Testis (tissue), 3 donors: ENCODE data around the gene CREG2. TPM values are rescaled to one million over a fixed set of nuclear protein-coding genes. Genes with fewer than 3 reads are reported as not detected.

Experiments used
- DNase-seq: peaks from one replicate; pipeline ENCODE4 v3.0.0-alpha.2; 2019
- H3K27ac ChIP-seq, 2 donors: fragments of 200-600 bp; sonication (generic); one replicate each; pipeline ENCODE4 v1.5.1; 2019
- H3K27me3 ChIP-seq: fragments of 200-600 bp; sonication (generic); one replicate; pipeline ENCODE4 v1.5.1; 2019
- H3K36me3 ChIP-seq: fragments of 200-600 bp; sonication (generic); one replicate; pipeline ENCODE4 v1.5.1; 2017; ENCODE audit warnings: low read depth; ENCODE audit errors: missing control alignments
- H3K4me1 ChIP-seq: fragments of 200-600 bp; sonication (generic); one replicate; pipeline ENCODE4 v1.5.1; 2019
- H3K4me3 ChIP-seq, 2 donors: fragments of 200-600 bp; sonication (generic); one replicate each; pipeline ENCODE4 v1.5.1; 2017 to 2019
- H3K9me3 ChIP-seq: fragments of 200-600 bp; sonication (generic); one replicate; pipeline ENCODE4 v1.5.1; 2017
- POLR2A ChIP-seq: fragments of 450-650 bp; IDR thresholded peaks from one replicate; pipeline ENCODE4 v1.6.1; 2017; ENCODE audit warnings: antibody characterized with exemption, mild to moderate bottlenecking, moderate library complexity
- WGBS, 2 donors: methylation state at CpG; one replicate each; pipeline ENCODE4 v1.1.5; 2018; 5-methylcytosine and 5-hydroxymethylcytosine counted together
- intact Hi-C: fragments of 100-400 bp; cut with DNase I; formaldehyde crosslinking; loops from one replicate; pipeline ENCODE4 v1.15.1; 2023; ENCODE audit warnings: low total_unique reads
- polyA plus RNA-seq: library from polyadenylated mRNA; stranded (reverse); fragments of 350-450 nt; fragmentation: Illumina TruSeq; extraction: RNeasy Lipid Tissue Mini Kit (QIAGEN cat#74804); gene quantifications from one replicate; pipeline ENCODE4 v1.2.3, GENCODE V29; 2014; ENCODE audit warnings: low read depth, low replicate concordance; ENCODE audit not compliant: insufficient read depth
- total RNA-seq, 2 donors: library from RNA; depleted of rRNA; stranded (reverse); fragments of >200 nt; gene quantifications; one replicate each; pipeline ENCODE4 v1.2.3, GENCODE V29; 2016
- TF ChIP-seq, protein P1 (sequence below), 3 experiments: fragments of 450-650 bp in 2 of 3; fragments of 200-600 bp in 1 of 3; sonication (generic) in 1 of 3; IDR thresholded peaks; one replicate each; pipeline ENCODE4 v1.5.1; 2016 to 2019; ENCODE audit warnings: antibody characterized with exemption in 3 of 3, mild to moderate bottlenecking in 2 of 3, moderate library complexity in 1 of 3

The CREG2 gene
- total and polyA plus RNA-seq, 3 donors from 2014 or later, result 0.19 to 0.47 (median 0.42) TPM

DNA sequence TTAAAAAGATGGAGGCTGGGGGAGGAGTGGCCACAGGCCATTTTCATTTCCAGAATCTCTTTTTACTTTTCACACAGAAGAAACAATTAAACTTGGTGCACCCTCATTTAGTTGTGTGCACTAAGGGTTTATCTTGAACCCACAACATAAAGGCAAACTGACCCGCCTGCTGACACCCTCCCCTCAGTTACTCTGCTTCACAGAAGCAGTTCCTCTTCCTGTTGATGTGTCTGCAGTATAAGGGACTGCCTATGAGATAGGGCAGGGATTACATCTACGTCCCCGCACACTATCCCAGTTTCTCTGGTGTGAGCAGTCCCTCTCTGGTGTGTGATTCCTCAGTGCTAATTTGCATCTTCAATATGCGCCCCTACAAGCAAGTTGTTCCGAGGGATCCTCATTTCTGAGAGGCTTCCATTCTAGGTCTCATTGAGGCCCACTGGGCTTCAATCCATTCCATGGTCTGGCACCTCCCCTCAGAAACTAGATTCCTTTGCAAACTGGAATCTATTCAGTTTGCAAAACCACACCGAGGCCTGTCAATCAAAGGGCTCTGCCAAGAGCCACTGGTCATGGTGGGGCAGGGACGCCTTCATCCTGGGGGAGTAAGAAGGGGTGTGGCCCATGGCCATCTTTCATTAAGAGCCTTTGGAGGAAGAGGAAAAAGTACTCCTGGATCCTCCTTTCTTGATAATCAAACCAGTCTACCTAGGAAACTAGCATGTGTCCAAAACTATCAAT is 12.3 kb downstream of the CREG2 start:
- intact Hi-C loops, result no loop called here
- WGBS, 2 donors, result 92 to 98% methylated on average over 7 of the region's 7 CpGs
- Histone ChIP-seq H3K4me3 (no peak overlapping the region), H3K36me3 (no peaks in the 10 kb centered on the region), H3K27me3 (no peaks in the 10 kb centered on the region), H3K9me3 (no peaks in the 10 kb centered on the region), H3K27ac (no peak overlapping the region), H3K4me1 (no peaks in the 10 kb centered on the region)
- no peak for DNase-seq
- TF ChIP-seq POLR2A, result no peak
- TF ChIP-seq, protein P1, sequence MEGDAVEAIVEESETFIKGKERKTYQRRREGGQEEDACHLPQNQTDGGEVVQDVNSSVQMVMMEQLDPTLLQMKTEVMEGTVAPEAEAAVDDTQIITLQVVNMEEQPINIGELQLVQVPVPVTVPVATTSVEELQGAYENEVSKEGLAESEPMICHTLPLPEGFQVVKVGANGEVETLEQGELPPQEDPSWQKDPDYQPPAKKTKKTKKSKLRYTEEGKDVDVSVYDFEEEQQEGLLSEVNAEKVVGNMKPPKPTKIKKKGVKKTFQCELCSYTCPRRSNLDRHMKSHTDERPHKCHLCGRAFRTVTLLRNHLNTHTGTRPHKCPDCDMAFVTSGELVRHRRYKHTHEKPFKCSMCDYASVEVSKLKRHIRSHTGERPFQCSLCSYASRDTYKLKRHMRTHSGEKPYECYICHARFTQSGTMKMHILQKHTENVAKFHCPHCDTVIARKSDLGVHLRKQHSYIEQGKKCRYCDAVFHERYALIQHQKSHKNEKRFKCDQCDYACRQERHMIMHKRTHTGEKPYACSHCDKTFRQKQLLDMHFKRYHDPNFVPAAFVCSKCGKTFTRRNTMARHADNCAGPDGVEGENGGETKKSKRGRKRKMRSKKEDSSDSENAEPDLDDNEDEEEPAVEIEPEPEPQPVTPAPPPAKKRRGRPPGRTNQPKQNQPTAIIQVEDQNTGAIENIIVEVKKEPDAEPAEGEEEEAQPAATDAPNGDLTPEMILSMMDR (IDR thresholded peaks at IDR 0.05), result no peak

- H3K9me3 ChIP-seq, result no peaks in the 10 kb centered on the region
- H3K27ac ChIP-seq, result no peak overlapping the region
- no peaks in the 10 kb centered on the region for H3K4me1 ChIP-seq
- 90 to 98% methylated on average over 1 of the region's 1 CpG for whole genome bisulfite sequencing, 2 donors
- H3K27me3 ChIP-seq, result no peaks in the 10 kb centered on the region
- intact Hi-C loops, result no loop called here
- H3K36me3 ChIP-seq, result no peaks in the 10 kb centered on the region
- no peak overlapping the region for H3K4me3 ChIP-seq
- TF ChIP-seq, protein P1 (IDR thresholded peaks at IDR 0.05), result no peak
- no peak for TF ChIP-seq POLR2A
- no peak for DNase-seq
These were observed 14.5 kb downstream of the CREG2 start for GRCh38 chr2:101372792-101373191.

GRCh38 chr2:101371636-101372035 is 15.7 kb downstream of the CREG2 start:
- TF ChIP-seq, protein P1 (IDR thresholded peaks at IDR 0.05), result no peak
- TF ChIP-seq POLR2A, result no peak
- intact Hi-C loops, result no loop called here
- Histone ChIP-seq H3K27ac (no peak overlapping the region), H3K9me3 (no peaks in the 10 kb centered on the region), H3K4me3 (no peak overlapping the region), H3K36me3 (no peaks in the 10 kb centered on the region), H3K4me1 (no peaks in the 10 kb centered on the region), H3K27me3 (no peaks in the 10 kb centered on the region)
- no peak for DNase-seq
- 31 to 39% methylated on average over 4 of the region's 4 CpGs for WGBS, 2 donors

DNA sequence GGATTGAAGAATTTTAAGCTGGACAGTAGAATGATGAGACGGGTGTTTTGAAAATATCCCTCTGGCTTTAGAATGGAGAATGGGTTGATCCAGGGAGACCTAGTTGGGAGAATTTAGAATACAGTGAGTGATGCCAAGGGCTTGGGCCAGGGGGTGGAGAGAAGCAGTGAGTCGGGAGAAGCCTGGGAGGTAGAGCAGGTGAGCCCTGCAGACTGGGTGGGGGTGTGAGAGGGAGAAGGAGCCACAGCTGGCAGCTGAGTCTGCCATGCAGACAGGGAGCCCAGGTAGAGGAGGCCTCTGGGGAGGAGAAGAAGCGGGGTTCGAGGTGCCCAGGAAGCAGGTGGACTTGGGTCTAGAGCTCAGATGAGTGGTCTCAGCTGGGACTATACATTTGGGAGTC is 18.2 kb downstream of the CREG2 start:
- no peak overlapping the region for H3K4me3 ChIP-seq
- H3K27ac ChIP-seq, result no peak overlapping the region
- TF ChIP-seq, protein P1 (IDR thresholded peaks at IDR 0.05), result no peak
- no peak for TF ChIP-seq POLR2A
- H3K4me1 ChIP-seq, result no peaks in the 10 kb centered on the region
- no peaks in the 10 kb centered on the region for H3K36me3 ChIP-seq
- DNase-seq, result no peak
- H3K27me3 ChIP-seq, result no peaks in the 10 kb centered on the region
- H3K9me3 ChIP-seq, result no peaks in the 10 kb centered on the region
- WGBS, 2 donors, result 90 to 94% methylated on average over 4 of the region's 4 CpGs
- intact Hi-C loops, result no loop called here

- H3K4me3 ChIP-seq, result no peak overlapping the region
- no peaks in the 10 kb centered on the region for H3K4me1 ChIP-seq
- DNase-seq, result no peak
- H3K9me3 ChIP-seq, result no peaks in the 10 kb centered on the region
- 86 to 88% methylated on average over 5 of the region's 5 CpGs for WGBS, 2 donors
- no peak overlapping the region for H3K27ac ChIP-seq
- TF ChIP-seq, protein P1 (IDR thresholded peaks at IDR 0.05), result no peak
- no peak for TF ChIP-seq POLR2A
- intact Hi-C loops, result no loop called here
- H3K36me3 ChIP-seq, result no peaks in the 10 kb centered on the region
- H3K27me3 ChIP-seq, result no peaks in the 10 kb centered on the region
These were observed 18.9 kb downstream of the CREG2 start for GRCh38 chr2:101368376-101368775.
